Activated naive CD4-positive, alpha-beta T cell treated with anti-CD3 and anti-CD28 coated beads for 36 hours (primary cell): ENCODE results near the gene TMEM218. TPM values are rescaled to one million over a fixed set of nuclear protein-coding genes. Genes with fewer than 3 reads are reported as not detected.

ENCODE experiments used
- CTCF ChIA-PET: fragments of 350-600 bp; sonication (Branson Sonifier 250); formaldehyde crosslinking; loops from one replicate; lab custom pipeline; 2021; ENCODE audit warnings: antibody characterized with exemption; lab: Charles Lee
- DNase-seq: peaks from one replicate; pipeline ENCODE4 v3.0.0-alpha.2; 2020
- H3K27ac Mint-ChIP-seq: one replicate; pipeline ENCODE4 v1.8.0; 2021; ENCODE audit warnings: mild to moderate bottlenecking, mixed read lengths
- H3K27me3 Mint-ChIP-seq: one replicate; pipeline ENCODE4 v1.8.0; 2021; ENCODE audit warnings: low read depth, mixed read lengths
- H3K36me3 Mint-ChIP-seq: one replicate; pipeline ENCODE4 v1.8.0; 2021; ENCODE audit warnings: low read depth, mixed read lengths
- H3K4me1 Mint-ChIP-seq: one replicate; pipeline ENCODE4 v1.8.0; 2021; ENCODE audit warnings: low read depth, mixed read lengths
- H3K4me3 Mint-ChIP-seq: one replicate; pipeline ENCODE4 v1.8.0; 2021; ENCODE audit warnings: mild to moderate bottlenecking, moderate library complexity, mixed read lengths
- H3K9me3 Mint-ChIP-seq: one replicate; pipeline ENCODE4 v1.8.0; 2021; ENCODE audit warnings: mixed read lengths
- intact Hi-C: fragments of 100-400 bp; cut with micrococcal nuclease; formaldehyde crosslinking; loops from one replicate; pipeline ENCODE4 v1.15.1; 2023
- total RNA-seq, 2 experiments: library from RNA; stranded (reverse); gene quantifications; one replicate each; pipeline ENCODE4 v1.2.3, GENCODE V29; 2021

The TMEM218 gene
- total RNA-seq, 2 experiments from 2014 or later: 11.5 to 12.6 TPM

DNA sequence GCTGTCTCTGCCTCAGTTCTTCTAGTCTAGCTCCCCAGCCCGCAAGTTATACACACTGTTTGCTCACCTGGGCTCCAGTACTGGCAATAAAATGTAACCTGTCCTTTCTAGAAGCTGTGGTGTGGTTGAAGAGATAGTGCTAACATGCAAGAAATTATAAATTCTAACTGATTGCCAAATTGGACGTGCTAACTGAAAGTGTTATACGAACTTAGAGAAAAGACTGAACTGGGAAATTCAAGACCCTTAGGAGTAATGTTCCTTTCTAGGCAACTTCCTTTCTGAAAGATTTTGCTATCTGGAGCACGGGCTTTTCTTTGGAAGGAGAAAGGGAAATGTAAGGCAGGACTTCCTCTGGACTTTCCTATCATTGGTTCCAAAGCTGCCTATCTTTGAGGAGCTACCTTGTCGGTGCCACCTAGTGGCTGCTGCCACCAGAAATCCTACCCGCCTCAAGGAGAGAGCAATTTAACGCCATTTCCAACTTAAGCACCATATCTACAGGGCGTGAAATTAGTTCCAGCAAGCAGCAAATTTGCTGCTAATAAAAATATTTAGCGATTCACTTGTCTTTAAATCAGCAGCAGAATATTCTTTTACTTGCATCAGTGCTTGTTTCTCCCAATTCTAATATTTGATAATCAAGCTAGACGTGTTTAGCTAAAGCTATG is 12.7 kb upstream of the TMEM218 start:
- H3K36me3 Mint-ChIP-seq: no peaks in the 10 kb centered on the region
- H3K27ac Mint-ChIP-seq: no peak overlapping the region
- H3K4me3 Mint-ChIP-seq: no peak overlapping the region
- peak; percentile 61 for DNase-seq
- H3K27me3 Mint-ChIP-seq: peaks cover 16% of the 10 kb centered on the region
- CTCF ChIA-PET: interaction anchor here (0.7 to 3.6 kb wide), 9 partner anchors 11 to 286 kb away, joined by 3 to 24 read pairs (median 4); partner anchors contain the start of gene TMEM218
- intact Hi-C loops: loop anchor here (1.0 kb wide), 1 partner anchor 13 kb away; the partner anchor contains the start of gene TMEM218
- H3K9me3 Mint-ChIP-seq: no peaks in the 10 kb centered on the region
- no peaks in the 10 kb centered on the region for H3K4me1 Mint-ChIP-seq

DNA sequence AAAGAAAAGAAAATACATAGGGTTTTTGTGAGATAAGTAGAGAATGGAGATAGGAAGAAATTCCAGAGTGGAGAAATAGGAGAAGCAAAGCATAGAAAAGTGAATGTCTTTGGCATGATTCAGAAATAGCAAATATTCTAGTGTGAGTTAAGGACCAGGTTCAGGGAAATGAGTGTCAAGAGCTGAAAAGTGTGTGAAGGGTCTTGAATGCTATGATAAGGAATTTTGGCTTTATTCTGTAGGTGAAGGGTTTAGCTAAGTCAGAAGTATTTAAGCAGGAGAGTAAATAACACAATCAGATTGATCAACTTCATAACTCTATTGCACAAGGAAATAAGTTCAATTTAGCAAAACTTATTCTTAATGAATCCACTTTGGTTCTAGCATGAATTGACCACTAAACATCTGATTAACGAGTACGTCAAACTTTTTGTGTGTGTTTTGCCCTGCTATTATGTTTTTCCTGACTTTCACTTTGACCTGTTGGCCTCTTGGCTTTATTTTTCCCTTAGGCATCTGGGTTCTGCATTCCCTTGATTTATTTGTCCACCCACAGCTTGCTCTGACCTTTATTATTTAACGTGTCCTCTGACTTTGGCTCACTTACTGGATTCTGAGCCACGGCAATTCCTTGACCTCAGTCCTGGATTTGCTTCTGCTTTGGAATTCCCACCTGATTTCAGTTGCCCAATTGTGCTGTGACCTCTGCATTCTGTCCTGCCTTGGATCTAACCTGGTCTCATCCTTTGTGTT is 11.9 kb upstream of the TMEM218 start:
- H3K4me3 Mint-ChIP-seq: no peak overlapping the region
- H3K36me3 Mint-ChIP-seq: no peaks in the 10 kb centered on the region
- no peak overlapping the region for H3K27ac Mint-ChIP-seq
- peaks cover 15% of the 10 kb centered on the region for H3K27me3 Mint-ChIP-seq
- CTCF ChIA-PET: interaction anchor here (1.2 to 3.6 kb wide), 6 partner anchors 11 to 281 kb away, joined by 4 to 24 read pairs (median 6); partner anchors contain the start of gene TMEM218
- DNase-seq: no peak
- no peaks in the 10 kb centered on the region for H3K9me3 Mint-ChIP-seq
- intact Hi-C loops: no loop called here
- H3K4me1 Mint-ChIP-seq: no peaks in the 10 kb centered on the region

DNA sequence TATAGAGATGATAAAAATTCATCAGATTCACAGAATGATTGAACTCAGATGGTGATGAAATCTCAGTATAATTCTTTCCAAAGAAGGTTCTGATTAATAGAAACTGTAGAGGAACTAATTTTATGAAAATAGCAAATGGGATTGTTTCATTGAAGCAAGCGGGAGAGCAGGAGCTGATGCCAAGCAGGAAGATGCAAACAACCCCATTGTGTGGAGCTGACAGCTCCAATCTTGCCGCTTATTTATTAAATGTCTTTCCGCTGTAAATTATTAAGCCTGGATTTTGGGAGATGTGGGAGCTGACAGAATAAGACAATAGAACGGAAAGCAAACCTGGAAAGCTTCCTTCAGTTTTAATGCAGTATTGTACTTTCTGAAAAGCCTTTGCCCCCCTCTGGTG is 6.0 kb upstream of the TMEM218 start:
- Mint-ChIP-seq H3K27me3 (peaks cover 19% of the 10 kb centered on the region), H3K4me1 (no peaks in the 10 kb centered on the region), H3K36me3 (no peaks in the 10 kb centered on the region), H3K9me3 (peaks cover 2% of the 10 kb centered on the region), H3K4me3 (no peak overlapping the region), H3K27ac (no peak overlapping the region)
- intact Hi-C loops: no loop called here
- CTCF ChIA-PET: interaction anchor here (0.7 to 1.6 kb wide), 2 partner anchors 11 to 168 kb away, joined by 3 read pairs; no protein-coding TSS in a partner anchor
- no peak for DNase-seq

DNA sequence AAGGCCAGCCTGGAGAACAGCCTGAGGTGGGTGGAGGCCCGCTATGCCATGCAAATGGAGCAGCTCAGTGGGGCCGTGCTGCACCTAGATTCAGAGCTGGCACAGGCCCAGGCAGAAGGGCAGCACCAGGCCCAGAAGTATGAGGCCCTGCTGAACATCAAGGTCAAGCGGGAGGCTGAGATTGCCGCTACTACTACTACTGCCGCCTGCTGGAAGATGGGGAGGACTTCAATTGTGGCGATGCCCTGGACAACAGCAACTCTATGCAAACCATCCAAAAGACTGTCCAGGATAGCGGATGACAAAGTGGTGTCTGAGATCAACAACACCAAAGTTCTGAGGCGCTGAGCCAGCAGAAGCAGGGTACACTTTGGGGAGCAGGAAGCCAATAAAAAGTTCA is 3.1 kb upstream of the TMEM218 start:
- peaks cover 2% of the 10 kb centered on the region for H3K9me3 Mint-ChIP-seq
- DNase-seq: no peak
- intact Hi-C loops: loop anchor here (5.0 kb wide), 4 partner anchors 52 to 1372 kb away; partner anchors contain the start of genes CDON, SLC37A2, TBRG1 and ZNF202
- H3K27me3 Mint-ChIP-seq: peaks cover 14% of the 10 kb centered on the region
- H3K27ac Mint-ChIP-seq: no peak overlapping the region
- no peak overlapping the region for H3K4me3 Mint-ChIP-seq
- H3K4me1 Mint-ChIP-seq: peaks cover 16% of the 10 kb centered on the region
- CTCF ChIA-PET: interaction anchor here (3.7 kb wide), 1 partner anchor 10 kb away, joined by 22 read pairs; no protein-coding TSS in a partner anchor
- H3K36me3 Mint-ChIP-seq: no peaks in the 10 kb centered on the region

DNA sequence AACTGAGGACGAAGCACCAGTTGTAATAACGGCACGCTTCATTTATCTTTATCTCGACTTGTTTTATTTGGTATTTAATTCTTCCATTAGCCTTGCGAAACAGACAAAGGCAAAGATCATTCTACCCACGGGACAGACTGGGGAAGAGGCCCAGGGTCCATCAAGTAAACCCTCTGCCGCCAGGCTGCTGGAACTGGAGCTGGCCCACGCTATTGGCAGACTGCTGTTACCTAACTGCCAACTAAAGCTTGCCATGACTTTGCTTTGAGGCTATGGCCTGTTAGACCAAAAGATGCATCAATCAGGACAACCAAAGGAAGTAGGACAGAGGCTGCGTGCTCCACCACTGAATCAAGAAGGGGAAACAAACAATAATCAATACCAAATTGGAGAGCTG is 780 bp upstream of the TMEM218 start:
- H3K4me3 Mint-ChIP-seq: peak overlapping the region; percentile 84
- no peak for DNase-seq
- intact Hi-C loops: loop anchor here (5.0 kb wide), 4 partner anchors 50 to 1370 kb away; partner anchors contain the start of genes CDON, SLC37A2, TBRG1 and ZNF202
- no peaks in the 10 kb centered on the region for H3K36me3 Mint-ChIP-seq
- peaks cover 16% of the 10 kb centered on the region for H3K4me1 Mint-ChIP-seq
- peak overlapping the region; percentile 79 for H3K27ac Mint-ChIP-seq
- CTCF ChIA-PET: interaction anchor here (1.2 to 3.7 kb wide), 3 partner anchors 12 to 31 kb away, joined by 5 to 22 read pairs (median 8); no protein-coding TSS in a partner anchor
- H3K27me3 Mint-ChIP-seq: peaks cover 4% of the 10 kb centered on the region
- peaks cover 2% of the 10 kb centered on the region for H3K9me3 Mint-ChIP-seq

DNA sequence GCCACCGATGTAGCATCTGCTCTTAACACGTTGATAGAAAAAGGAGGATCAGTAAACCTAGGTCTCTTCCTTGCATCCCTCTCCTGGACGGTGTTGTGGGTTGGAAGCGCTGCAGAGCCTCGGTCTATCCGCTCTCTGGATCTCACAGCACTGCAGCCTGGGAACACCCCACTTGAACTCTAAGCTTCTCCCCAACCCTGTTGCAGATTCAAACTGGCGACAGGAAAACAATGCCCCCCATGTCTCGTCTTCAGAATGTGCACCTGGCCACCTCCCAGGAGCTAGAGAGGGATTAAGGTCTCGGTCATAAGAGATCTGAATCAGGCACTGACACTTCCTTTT is 454 bp downstream of the TMEM218 start:
- Mint-ChIP-seq H3K27me3 (no peaks in the 10 kb centered on the region), H3K4me1 (peaks cover 19% of the 10 kb centered on the region), H3K36me3 (peaks cover 2% of the 10 kb centered on the region), H3K27ac (peak overlapping the region; percentile 79), H3K9me3 (peaks cover 2% of the 10 kb centered on the region), H3K4me3 (peak overlapping the region; percentile 84)
- intact Hi-C loops: loop anchor here (1.0 to 5.0 kb wide), 13 partner anchors 13 to 1369 kb away; partner anchors contain the start of genes CCDC15, CDON, EI24 and PKNOX2
- DNase-seq: peak; percentile 23
- CTCF ChIA-PET: interaction anchor here (0.5 to 3.7 kb wide), 4 partner anchors 13 to 457 kb away, joined by 3 to 22 read pairs (median 8); no protein-coding TSS in a partner anchor

DNA sequence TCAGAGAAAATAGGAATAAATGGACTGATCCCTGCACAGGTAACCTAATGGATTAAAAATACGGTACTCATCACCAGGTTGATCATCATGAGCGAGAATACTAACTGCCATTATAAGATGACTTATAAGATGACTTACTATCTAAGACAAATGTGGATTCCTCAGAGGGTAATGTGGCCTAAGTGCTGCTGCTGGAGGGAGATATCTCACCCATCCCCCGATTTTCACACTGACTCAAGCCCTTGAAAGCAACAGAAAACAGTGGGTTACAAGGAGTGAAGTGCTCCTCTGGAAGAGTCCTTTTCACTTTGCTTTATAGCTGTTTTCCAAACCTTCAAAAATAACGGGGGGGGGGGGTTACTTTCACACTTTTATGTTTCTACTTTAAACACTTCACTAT is 920 bp downstream of the TMEM218 start:
- H3K27me3 Mint-ChIP-seq: no peaks in the 10 kb centered on the region
- peaks cover 22% of the 10 kb centered on the region for H3K4me1 Mint-ChIP-seq
- peaks cover 2% of the 10 kb centered on the region for H3K36me3 Mint-ChIP-seq
- peak; percentile 37 for DNase-seq
- CTCF ChIA-PET: interaction anchor here (0.5 to 2.4 kb wide), 3 partner anchors 31 to 457 kb away, joined by 3 to 11 read pairs (median 4); no protein-coding TSS in a partner anchor
- peaks cover 2% of the 10 kb centered on the region for H3K9me3 Mint-ChIP-seq
- H3K4me3 Mint-ChIP-seq: peak overlapping the region; percentile 84
- intact Hi-C loops: loop anchor here (1.0 to 5.0 kb wide), 5 partner anchors 48 to 1368 kb away; partner anchors contain the start of genes CDON, SIAE, SLC37A2 and SPA17
- H3K27ac Mint-ChIP-seq: no peak overlapping the region

DNA sequence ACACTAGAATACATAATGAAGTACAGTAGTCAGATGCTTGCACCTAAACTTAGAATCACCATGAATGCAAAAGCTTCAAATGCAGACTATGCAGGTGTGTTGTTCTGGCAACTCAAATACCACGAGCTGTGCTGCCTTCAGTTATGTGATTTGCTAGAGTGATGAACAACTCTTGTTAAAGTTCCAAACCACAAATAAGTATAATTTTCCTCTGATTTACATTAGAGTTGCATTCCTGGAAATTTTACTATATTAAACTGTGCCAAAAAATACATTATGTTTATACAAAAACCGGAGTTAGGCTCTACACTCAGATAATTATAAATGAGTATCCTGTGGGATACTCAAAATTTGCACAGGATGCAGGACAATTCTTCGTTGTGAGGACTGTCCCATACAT is 3.0 kb downstream of the TMEM218 start:
- no peaks in the 10 kb centered on the region for H3K27me3 Mint-ChIP-seq
- H3K36me3 Mint-ChIP-seq: peaks cover 2% of the 10 kb centered on the region
- H3K9me3 Mint-ChIP-seq: no peaks in the 10 kb centered on the region
- H3K27ac Mint-ChIP-seq: no peak overlapping the region
- intact Hi-C loops: no loop called here
- CTCF ChIA-PET: no interaction called here
- H3K4me1 Mint-ChIP-seq: peaks cover 28% of the 10 kb centered on the region
- DNase-seq: no peak
- H3K4me3 Mint-ChIP-seq: no peak overlapping the region

DNA sequence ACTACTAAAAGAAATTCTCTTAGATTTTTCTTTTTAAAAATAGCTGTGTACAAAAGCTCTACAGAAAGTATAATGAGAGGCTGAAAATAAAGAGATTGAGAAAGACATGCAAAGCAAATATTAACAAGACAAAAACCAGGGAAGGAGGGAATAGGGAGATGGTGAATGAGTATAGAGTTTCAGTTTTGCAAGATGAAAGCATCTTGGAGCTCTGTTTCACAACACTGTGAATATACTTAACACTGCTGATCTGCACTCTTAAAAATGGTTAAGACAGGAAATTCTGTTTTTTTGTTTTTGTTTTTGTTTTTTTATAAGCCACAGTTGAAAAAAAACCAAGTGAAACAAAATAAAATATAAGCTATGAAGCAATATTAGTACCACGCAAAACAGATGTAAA is 5.5 kb downstream of the TMEM218 start:
- DNase-seq: no peak
- Mint-ChIP-seq H3K36me3 (peaks cover 10% of the 10 kb centered on the region), H3K27ac (no peak overlapping the region), H3K4me3 (no peak overlapping the region), H3K27me3 (no peaks in the 10 kb centered on the region), H3K9me3 (no peaks in the 10 kb centered on the region), H3K4me1 (peaks cover 21% of the 10 kb centered on the region)
- CTCF ChIA-PET: interaction anchor here (0.8 to 1.3 kb wide), 3 partner anchors 11 to 240 kb away, joined by 3 read pairs; no protein-coding TSS in a partner anchor
- intact Hi-C loops: no loop called here

DNA sequence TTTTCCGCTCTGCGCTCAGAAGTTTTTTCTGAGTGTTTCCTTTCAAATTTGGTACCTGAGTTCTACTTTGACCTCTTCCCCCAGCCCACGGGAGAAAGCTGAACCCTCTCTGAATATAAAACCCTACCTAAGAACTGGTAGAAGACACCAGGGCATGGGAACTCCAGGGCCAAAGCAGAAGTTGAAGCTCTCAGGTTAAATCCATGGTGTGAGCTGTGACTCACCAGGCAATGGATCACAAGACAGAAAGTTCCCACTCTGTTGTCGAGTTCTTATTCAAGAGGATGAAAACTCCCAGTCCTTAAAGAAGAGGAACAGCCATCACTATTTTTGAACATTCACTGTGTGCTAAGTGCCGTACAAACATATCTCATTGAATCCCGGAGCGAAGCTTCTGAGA is 8.9 kb downstream of the TMEM218 start:
- H3K27ac Mint-ChIP-seq: no peak overlapping the region
- no peaks in the 10 kb centered on the region for H3K27me3 Mint-ChIP-seq
- CTCF ChIA-PET: interaction anchor here (0.6 to 1.5 kb wide), 2 partner anchors 19 to 22 kb away, joined by 3 to 4 read pairs; no protein-coding TSS in a partner anchor

DNA sequence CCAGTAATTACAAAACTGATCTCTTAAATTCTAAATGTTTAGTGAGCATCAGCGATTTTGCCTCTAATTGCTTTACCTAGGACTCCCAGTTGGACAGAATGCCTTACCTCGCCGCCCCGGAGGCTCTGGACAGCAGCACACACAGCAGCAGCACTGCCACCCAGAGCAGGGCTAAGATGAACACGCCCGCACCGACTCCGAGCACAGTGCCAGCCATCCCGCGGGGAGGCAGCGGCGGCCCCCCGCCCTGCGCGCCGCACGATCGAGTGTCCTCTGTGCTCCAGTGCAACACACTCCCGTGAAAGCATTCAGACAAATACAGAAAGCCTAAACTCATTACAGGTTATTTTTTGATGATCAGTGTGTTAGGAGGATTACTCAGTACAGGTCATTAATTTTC is 9.4 kb downstream of the TMEM218 start:
- peaks cover 13% of the 10 kb centered on the region for H3K4me1 Mint-ChIP-seq
- H3K27me3 Mint-ChIP-seq: no peaks in the 10 kb centered on the region
- CTCF ChIA-PET: no interaction called here
- peaks cover 23% of the 10 kb centered on the region for H3K36me3 Mint-ChIP-seq
- H3K4me3 Mint-ChIP-seq: no peak overlapping the region
- no peak overlapping the region for H3K27ac Mint-ChIP-seq
- intact Hi-C loops: no loop called here
- no peaks in the 10 kb centered on the region for H3K9me3 Mint-ChIP-seq
- no peak for DNase-seq

More for the DNA sequence above, 8.9 kb downstream of the TMEM218 start:
- H3K4me1 Mint-ChIP-seq: peaks cover 13% of the 10 kb centered on the region
- intact Hi-C loops: no loop called here
- H3K9me3 Mint-ChIP-seq: no peaks in the 10 kb centered on the region
- peaks cover 22% of the 10 kb centered on the region for H3K36me3 Mint-ChIP-seq
- no peak overlapping the region for H3K4me3 Mint-ChIP-seq
- no peak for DNase-seq

DNA sequence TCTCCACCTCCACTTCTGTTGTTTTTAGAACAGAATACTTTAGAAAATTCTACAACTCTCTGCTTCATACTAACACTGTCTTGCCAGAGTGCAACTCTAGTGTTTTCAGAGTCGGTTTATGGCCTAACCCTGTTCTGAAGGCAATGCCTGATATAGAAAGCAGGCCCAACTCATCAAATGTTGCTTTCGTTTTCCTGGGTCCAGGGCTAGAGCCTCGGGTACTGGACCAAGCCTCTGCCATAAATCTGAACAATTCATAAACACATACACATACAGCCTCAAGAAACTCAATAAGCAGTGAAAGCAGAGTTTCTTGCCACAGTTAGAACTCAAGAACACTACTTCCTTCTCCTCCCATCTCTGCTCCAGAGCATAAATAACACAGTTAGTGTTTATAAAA is 9.8 kb downstream of the TMEM218 start:
- Mint-ChIP-seq H3K4me1 (peaks cover 13% of the 10 kb centered on the region), H3K27ac (no peak overlapping the region), H3K36me3 (peaks cover 21% of the 10 kb centered on the region), H3K9me3 (no peaks in the 10 kb centered on the region), H3K4me3 (no peak overlapping the region), H3K27me3 (no peaks in the 10 kb centered on the region)
- intact Hi-C loops: no loop called here
- CTCF ChIA-PET: no interaction called here
- DNase-seq: no peak
